ENCODE measurements around the gene UEVLD.
A peak's percentile ranks its signal among the peaks of the same experiment; 100 is the strongest.

UEVLD gene

GRCh38 chr11:18618342-18619025 is 29.9 kb upstream of the UEVLD start:
- TF ChIP-seq CTCF (IDR thresholded peaks at IDR 0.05; ENCODE audit: low read depth, low read length) = no peak
- DNase-seq (ENCODE audit: low read depth in 2 of 2) = peak; percentile 50 to 84
- no peak overlapping the region for H3K4me3 ChIP-seq (replicated peaks in 1 of 2; ENCODE audit: low read depth in 2 of 2, low read length in 2 of 2)

DNA sequence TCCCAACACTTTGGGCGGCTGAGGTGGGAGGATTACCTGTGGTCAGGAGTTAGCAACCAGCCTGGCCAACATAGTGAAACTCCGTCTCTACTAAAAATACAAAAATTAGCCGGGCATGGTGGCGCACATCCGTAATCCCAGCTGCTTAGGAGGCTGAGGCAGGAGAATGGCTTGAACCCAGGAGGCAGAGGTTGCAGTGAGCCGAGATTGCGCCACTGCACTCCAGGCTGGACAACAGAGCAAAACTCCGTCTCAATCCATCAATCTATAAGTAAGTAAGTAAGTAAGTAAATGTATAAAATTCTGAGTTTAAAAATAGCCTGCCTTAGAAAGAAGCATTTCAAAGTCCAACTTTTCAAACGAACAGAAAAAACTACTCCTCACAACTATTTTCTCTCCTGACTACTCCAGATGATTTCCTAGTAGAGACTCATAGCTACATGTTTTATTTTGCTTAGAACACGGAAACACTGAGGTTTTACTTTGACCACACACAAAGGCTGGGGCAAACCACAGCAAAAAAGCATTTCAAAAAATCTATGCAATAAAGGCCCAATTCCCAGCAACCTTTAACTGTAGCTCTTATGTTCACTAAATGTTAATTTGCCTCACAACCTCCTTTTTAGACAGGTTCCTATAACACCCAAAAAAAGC is 29.3 kb upstream of the UEVLD start:
- H3K4me3 ChIP-seq (replicated peaks in 1 of 2; ENCODE audit: low read depth in 2 of 2, low read length in 2 of 2) = no peak overlapping the region
- TF ChIP-seq CTCF (IDR thresholded peaks at IDR 0.05; ENCODE audit: low read depth, low read length) = no peak
- peak; percentile 54 to 57 for DNase-seq (ENCODE audit: low read depth in 2 of 2)

DNA sequence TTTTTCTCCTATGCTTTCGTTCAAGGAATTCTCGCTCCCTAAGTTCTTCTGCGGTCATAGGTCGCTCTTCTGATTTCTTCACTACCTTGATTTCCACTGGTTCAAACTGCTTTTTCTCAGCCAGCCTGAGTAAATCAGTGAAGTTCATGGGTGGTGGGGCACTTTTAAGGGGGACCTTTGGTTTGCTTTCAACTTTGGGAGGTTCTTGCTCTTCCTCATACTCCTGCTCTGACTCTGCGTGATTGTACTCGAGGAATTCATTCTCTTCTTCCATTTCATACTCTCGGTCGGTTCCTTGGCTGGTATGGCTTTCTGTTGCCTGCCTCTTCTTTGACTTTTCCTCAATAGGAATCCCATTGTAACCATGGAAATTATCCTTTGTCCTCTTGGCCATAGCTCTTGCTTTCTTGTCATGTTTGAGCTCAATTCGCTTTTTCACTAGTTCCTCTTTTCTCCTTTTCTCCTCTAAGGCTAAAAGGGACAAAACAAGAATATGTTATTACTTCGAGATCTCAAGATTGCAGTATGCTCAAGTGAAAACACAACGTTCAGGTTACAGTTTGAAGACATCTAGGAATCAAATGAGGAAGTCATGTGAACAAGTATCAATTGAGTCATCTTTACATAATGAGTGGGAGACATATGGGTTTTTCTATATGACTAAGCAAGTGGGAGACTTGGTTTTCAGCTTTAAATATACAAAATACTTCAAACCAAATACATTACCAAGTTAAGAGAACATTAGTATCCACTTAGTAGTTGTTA is 27.3 kb upstream of the UEVLD start:
- peak in 1 of 2 donors; percentile 23 for DNase-seq (ENCODE audit: low read depth in 2 of 2)
- TF ChIP-seq CTCF (IDR thresholded peaks at IDR 0.05; ENCODE audit: low read depth, low read length) = no peak
- no peak overlapping the region for H3K4me3 ChIP-seq (replicated peaks in 1 of 2; ENCODE audit: low read depth in 2 of 2, low read length in 2 of 2)

DNA sequence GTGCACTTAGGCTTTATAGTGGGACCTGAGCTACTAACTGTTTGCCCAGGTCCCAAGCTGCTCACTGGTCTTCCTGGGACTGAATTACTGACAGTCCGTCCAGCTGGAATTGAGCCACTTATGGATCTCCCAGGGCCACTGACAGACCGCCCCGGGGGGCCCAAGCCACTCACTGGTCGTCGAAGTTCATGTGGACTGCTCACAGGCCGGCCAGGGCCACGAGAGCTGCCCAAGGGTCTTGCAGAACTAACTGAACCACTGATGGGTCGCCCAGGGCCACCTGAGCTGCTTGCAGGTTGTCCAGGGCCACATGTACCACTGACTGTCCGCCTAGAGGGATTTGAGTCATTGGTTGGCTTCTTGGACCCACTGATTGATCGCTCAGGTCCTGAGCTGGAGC is 26.1 kb upstream of the UEVLD start:
- TF ChIP-seq CTCF (IDR thresholded peaks at IDR 0.05; ENCODE audit: low read depth, low read length) = no peak
- H3K4me3 ChIP-seq (replicated peaks in 1 of 2; ENCODE audit: low read depth in 2 of 2, low read length in 2 of 2) = no peak overlapping the region
- no peak for DNase-seq (ENCODE audit: low read depth in 2 of 2)

DNA sequence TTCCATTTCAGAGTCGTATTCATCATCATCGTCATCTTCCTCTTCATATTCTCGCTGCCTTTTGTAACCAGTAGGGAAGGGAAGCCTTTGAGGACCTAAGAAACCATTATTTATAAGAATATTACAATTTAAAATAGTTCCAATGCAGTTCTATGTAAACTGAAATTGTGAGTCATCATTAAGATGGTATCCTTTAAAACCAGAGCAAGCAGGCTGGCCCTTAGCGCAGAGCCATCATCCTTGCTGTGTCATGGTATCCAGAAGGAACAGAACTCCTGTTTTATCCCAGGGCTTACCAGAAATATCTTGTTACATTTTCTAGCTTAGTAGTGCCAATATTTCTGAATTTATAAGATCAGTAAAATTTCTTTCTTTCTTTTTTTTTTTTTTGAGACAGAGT is 23.9 kb upstream of the UEVLD start:
- DNase-seq (ENCODE audit: low read depth in 2 of 2) = no peak
- no peak for TF ChIP-seq CTCF (IDR thresholded peaks at IDR 0.05; ENCODE audit: low read depth, low read length)
- H3K4me3 ChIP-seq (replicated peaks in 1 of 2; ENCODE audit: low read depth in 2 of 2, low read length in 2 of 2) = no peak overlapping the region

DNA sequence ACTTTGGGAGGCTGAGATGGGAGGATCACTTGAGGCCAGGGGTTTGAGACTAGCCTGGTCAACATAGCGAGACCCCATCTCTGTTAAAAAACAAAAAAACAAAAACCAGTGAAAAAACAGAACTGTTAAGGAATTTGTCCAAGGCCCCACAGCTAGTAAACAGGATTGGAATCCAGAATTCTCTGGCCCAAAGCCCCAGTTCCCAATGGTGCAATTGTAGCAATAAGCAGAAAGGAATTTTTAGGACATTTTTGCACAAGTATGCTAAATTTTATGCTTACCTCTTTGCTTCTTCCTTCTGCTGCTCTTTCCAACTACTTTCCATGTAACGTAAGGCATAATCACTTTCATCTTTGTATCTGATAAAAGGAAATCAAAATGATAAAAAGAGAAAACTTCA is 22.7 kb upstream of the UEVLD start:
- TF ChIP-seq CTCF (IDR thresholded peaks at IDR 0.05; ENCODE audit: low read depth, low read length) = no peak
- H3K4me3 ChIP-seq (replicated peaks in 1 of 2; ENCODE audit: low read depth in 2 of 2, low read length in 2 of 2) = no peak overlapping the region
- peak in 1 of 2 donors; percentile 31 for DNase-seq (ENCODE audit: low read depth in 2 of 2)

Data from cardiac fibroblast (primary cell).